IPS-20b (cell line): Measurements from ENCODE around the gene SERPINB7.
"Not testable (repeated sequence)": the region's sequence is repeated elsewhere in the genome, so short reads cannot be mapped to it uniquely, and the experiment has no call there.

ENCODE experiments used
- H3K27ac ChIP-seq: one replicate; pipeline ENCODE4 v1.5.1; 2013; ENCODE audit warnings: low read length
- H3K27me3 ChIP-seq: 2 replicates; pipeline ENCODE4 v1.6.1; 2013; ENCODE audit warnings: mild to moderate bottlenecking, low read length, inconsistent platforms; ENCODE audit not compliant: insufficient read depth
- H3K36me3 ChIP-seq: 2 replicates; pipeline ENCODE4 v1.6.1; 2013; ENCODE audit warnings: low read depth, mild to moderate bottlenecking, inconsistent platforms, low read length, moderate library complexity; ENCODE audit not compliant: insufficient read depth
- H3K4me1 ChIP-seq: 2 replicates; pipeline ENCODE4 v1.6.1; 2013; ENCODE audit warnings: mild to moderate bottlenecking, control low read depth, inconsistent platforms, low read length, moderate library complexity; ENCODE audit not compliant: insufficient read depth
- H3K4me3 ChIP-seq: 2 replicates; pipeline ENCODE4 v1.5.1; 2013; ENCODE audit warnings: mild to moderate bottlenecking, low read length, inconsistent platforms
- H3K9ac ChIP-seq: 2 replicates; pipeline ENCODE4 v1.6.1; 2013; ENCODE audit warnings: low read depth, mild to moderate bottlenecking, inconsistent platforms, low read length, moderate library complexity
- H3K9me3 ChIP-seq: 2 replicates; pipeline ENCODE4 v1.6.1; 2013; ENCODE audit warnings: mild to moderate bottlenecking, low read depth, low read length, inconsistent platforms; ENCODE audit not compliant: insufficient read depth

Gene SERPINB7

GRCh38 chr18:63758615-63759240 is 16.5 kb upstream of the SERPINB7 start:
- Histone ChIP-seq H3K27me3 (no peaks in the 10 kb centered on the region), H3K36me3 (no peaks in the 10 kb centered on the region), H3K4me1 (no peaks in the 10 kb centered on the region), H3K4me3 (no peak overlapping the region), H3K27ac (no peak overlapping the region), H3K9ac (no peak overlapping the region), H3K9me3 (peaks cover 20% of the 10 kb centered on the region)

GRCh38 chr18:63759786-63760185 is 15.4 kb upstream of the SERPINB7 start:
- not testable (repeated sequence) for H3K27ac ChIP-seq, H3K36me3 ChIP-seq, H3K27me3 ChIP-seq, H3K4me1 ChIP-seq, H3K9ac ChIP-seq, H3K4me3 ChIP-seq
- H3K9me3 ChIP-seq: peaks cover 20% of the 10 kb centered on the region

- H3K36me3 ChIP-seq: no peaks in the 10 kb centered on the region
- H3K4me3 ChIP-seq: no peak overlapping the region
- no peak overlapping the region for H3K9ac ChIP-seq
- no peaks in the 10 kb centered on the region for H3K4me1 ChIP-seq
- H3K9me3 ChIP-seq: peaks cover 20% of the 10 kb centered on the region
- no peaks in the 10 kb centered on the region for H3K27me3 ChIP-seq
- H3K27ac ChIP-seq: no peak overlapping the region
Observed at GRCh38 chr18:63762518-63762917, 12.7 kb upstream of the SERPINB7 start.

DNA sequence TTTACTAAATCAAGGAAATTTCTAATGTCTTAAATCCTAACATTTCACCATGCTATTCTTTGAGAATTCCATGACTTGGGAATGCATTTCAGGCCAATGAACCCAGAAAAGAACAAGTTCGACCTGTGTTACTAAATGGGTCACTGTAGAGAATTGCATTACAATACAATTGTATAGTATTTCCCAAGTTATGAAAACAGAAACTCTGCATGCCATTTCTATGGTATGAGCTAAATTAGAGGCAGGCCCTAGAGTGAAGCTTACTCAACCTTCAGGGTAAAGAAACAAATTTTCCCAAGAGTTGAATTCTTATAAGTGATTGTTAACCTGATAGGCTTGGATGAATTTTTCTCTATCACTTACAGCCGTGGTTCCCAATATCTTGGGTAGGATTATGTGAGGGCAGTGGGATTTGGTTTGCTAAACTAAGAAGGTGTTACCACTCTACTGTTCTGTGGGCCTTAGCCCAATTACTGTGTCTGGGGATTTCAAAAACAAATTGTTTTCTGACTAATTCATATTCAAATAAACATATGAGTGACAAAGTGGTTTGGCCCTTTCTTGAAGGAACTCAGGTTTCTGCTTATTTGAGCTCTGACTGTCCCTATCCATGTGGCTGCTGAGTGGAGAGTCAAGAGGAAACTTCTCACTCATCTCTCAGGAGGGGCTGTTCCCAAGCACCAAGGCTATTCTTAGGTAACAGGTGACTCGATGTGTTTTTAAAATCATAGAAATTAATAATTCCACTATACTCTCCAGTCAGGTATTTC is 11.2 kb upstream of the SERPINB7 start:
- H3K4me3 ChIP-seq: no peak overlapping the region
- no peaks in the 10 kb centered on the region for H3K36me3 ChIP-seq
- peaks cover 16% of the 10 kb centered on the region for H3K9me3 ChIP-seq
- no peaks in the 10 kb centered on the region for H3K4me1 ChIP-seq
- no peaks in the 10 kb centered on the region for H3K27me3 ChIP-seq
- H3K27ac ChIP-seq: no peak overlapping the region
- no peak overlapping the region for H3K9ac ChIP-seq

DNA sequence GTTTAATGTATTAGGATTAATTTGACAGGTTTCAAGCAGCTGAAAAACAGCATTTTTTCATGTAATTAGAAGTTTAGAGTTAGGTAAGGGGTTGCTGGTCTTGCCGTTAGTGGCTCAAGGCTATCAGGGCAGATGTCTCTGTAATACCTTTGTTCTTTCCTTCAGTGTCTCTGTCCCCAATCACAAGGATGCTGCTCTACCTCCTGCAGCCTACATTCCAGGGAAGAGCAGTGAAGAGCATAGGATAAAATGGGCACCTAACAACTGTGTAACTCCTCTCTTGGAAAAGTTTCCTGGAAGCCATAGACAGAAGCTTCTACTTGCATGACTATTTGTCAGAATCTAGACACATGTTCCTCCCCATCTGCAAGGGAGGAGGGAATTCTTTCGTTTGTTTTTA is 9.4 kb upstream of the SERPINB7 start:
- H3K9ac ChIP-seq: no peak overlapping the region
- no peak overlapping the region for H3K4me3 ChIP-seq
- H3K36me3 ChIP-seq: no peaks in the 10 kb centered on the region
- H3K27me3 ChIP-seq: no peaks in the 10 kb centered on the region
- no peaks in the 10 kb centered on the region for H3K4me1 ChIP-seq
- no peaks in the 10 kb centered on the region; the same call in 1 of the 2 replicates for H3K9me3 ChIP-seq
- no peak overlapping the region for H3K27ac ChIP-seq

DNA sequence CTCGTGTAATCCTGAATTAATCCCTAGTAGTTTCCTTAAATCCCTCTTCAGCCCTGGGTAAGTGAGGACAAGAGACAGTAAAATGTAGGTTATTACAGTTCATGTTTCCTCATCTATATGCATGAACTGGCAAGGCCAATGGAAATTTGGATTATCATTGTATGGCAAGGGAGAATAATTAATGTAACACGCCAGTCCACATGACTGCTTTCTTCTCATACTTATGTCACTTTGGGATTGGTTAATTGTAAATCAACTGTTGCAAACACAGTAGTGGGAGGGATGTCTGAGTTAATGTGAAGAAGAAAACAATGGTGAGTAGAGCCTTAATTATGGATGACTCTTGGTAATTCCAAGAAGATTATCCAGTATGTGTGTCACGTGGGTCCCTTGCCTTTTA is 1.7 kb upstream of the SERPINB7 start:
- no peaks in the 10 kb centered on the region for H3K4me1 ChIP-seq
- no peak overlapping the region for H3K27ac ChIP-seq
- no peak overlapping the region for H3K9ac ChIP-seq
- H3K4me3 ChIP-seq: no peak overlapping the region
- H3K27me3 ChIP-seq: no peaks in the 10 kb centered on the region
- no peaks in the 10 kb centered on the region for H3K36me3 ChIP-seq
- no peaks in the 10 kb centered on the region for H3K9me3 ChIP-seq

GRCh38 chr18:63774511-63774910 is 707 bp upstream of the SERPINB7 start:
- H3K4me3 ChIP-seq: no peak overlapping the region
- H3K36me3 ChIP-seq: no peaks in the 10 kb centered on the region
- H3K27me3 ChIP-seq: no peaks in the 10 kb centered on the region
- H3K4me1 ChIP-seq: no peaks in the 10 kb centered on the region
- no peaks in the 10 kb centered on the region for H3K9me3 ChIP-seq
- no peak overlapping the region for H3K27ac ChIP-seq
- no peak overlapping the region for H3K9ac ChIP-seq

DNA sequence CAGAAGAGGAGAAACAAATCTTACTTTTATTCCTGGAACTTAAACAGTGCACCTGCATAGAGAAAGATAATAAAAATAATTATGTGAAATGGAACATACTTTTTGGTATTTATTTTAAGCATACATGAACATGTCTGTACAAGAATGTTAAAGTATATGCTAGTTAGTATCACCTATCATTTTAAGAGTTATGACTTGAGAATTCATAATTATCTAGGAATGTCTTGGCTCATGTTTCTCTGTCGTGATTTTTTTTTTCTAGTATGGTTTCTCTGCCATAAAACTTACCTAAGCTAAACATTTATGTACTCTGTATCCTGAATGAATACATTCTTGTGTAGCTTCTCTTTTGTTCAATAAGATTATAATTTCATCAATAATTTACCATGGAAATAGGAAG is 4.2 kb downstream of the SERPINB7 start:
- Histone ChIP-seq H3K4me1 (no peaks in the 10 kb centered on the region), H3K27ac (no peak overlapping the region), H3K9me3 (no peaks in the 10 kb centered on the region), H3K27me3 (no peaks in the 10 kb centered on the region), H3K9ac (no peak overlapping the region), H3K4me3 (no peak overlapping the region), H3K36me3 (no peaks in the 10 kb centered on the region)

- Histone ChIP-seq H3K4me1 (no peaks in the 10 kb centered on the region), H3K4me3 (no peak overlapping the region), H3K36me3 (no peaks in the 10 kb centered on the region), H3K9ac (no peak overlapping the region), H3K27me3 (no peaks in the 10 kb centered on the region), H3K9me3 (no peaks in the 10 kb centered on the region), H3K27ac (no peak overlapping the region)
Observed at GRCh38 chr18:63783394-63783793, 8.2 kb downstream of the SERPINB7 start.

- no peaks in the 10 kb centered on the region for H3K36me3 ChIP-seq
- no peak overlapping the region for H3K27ac ChIP-seq
- H3K9ac ChIP-seq: no peak overlapping the region
- H3K4me1 ChIP-seq: no peaks in the 10 kb centered on the region
- no peak overlapping the region for H3K4me3 ChIP-seq
- H3K9me3 ChIP-seq: no peaks in the 10 kb centered on the region
- no peaks in the 10 kb centered on the region for H3K27me3 ChIP-seq
Observed at GRCh38 chr18:63784787-63785452, 9.7 kb downstream of the SERPINB7 start.

DNA sequence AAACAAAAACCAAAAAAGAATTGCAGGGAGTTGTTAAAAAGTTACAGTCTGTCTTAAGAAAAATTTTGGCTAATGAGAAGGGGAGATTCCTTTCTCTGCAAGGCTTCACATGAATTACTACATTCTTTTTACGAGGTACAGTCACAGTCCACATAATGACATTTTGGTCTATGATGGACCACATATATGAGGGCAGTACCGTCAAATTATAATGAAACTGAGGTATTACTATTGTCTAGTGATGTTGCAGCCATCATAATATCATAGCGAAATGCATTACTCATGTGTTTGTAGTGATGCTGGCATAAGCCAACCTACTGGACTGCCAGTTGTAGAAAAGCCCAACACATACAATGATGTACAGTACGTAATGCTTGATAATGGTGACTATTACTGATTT is 12.5 kb downstream of the SERPINB7 start:
- no peaks in the 10 kb centered on the region for H3K36me3 ChIP-seq
- H3K4me3 ChIP-seq: no peak overlapping the region
- no peaks in the 10 kb centered on the region for H3K27me3 ChIP-seq
- H3K27ac ChIP-seq: no peak overlapping the region
- no peaks in the 10 kb centered on the region for H3K9me3 ChIP-seq
- no peaks in the 10 kb centered on the region for H3K4me1 ChIP-seq
- no peak overlapping the region for H3K9ac ChIP-seq
